ENCODE results near the gene LRP11. TPM values are rescaled to one million over a fixed set of nuclear protein-coding genes. Genes with fewer than 3 reads are reported as not detected.
"Not testable (repeated sequence)": the region's sequence is repeated elsewhere in the genome, so short reads cannot be mapped to it uniquely, and the experiment has no call there.

The LRP11 gene
- total RNA-seq, 2 donors from 2014 or later, result 15.5 to 25.7 TPM

DNA sequence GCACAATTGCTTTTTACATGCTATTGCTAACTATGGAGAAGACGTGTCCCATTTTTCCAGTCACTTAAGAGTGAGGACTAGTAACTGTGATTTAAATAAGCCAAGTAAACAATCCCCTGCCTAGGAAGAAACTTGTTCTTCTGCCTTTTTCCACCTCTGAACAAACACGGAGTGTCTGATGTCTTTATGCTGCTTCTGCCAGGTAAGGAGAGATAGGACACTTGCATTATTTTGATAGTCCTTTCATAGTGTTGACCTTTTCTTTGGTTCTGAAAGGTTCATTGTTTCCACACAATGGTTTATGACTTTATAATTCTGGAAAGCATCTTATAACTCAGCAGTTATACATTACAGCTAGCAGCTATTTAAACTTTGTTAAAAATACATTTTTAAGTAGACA lies 8.4 kb downstream of the LRP11 start:
- DNase-seq, result no peak
- ATAC-seq, result no peak
- intact Hi-C loops (cut with DNase I), result no loop called here

DNA sequence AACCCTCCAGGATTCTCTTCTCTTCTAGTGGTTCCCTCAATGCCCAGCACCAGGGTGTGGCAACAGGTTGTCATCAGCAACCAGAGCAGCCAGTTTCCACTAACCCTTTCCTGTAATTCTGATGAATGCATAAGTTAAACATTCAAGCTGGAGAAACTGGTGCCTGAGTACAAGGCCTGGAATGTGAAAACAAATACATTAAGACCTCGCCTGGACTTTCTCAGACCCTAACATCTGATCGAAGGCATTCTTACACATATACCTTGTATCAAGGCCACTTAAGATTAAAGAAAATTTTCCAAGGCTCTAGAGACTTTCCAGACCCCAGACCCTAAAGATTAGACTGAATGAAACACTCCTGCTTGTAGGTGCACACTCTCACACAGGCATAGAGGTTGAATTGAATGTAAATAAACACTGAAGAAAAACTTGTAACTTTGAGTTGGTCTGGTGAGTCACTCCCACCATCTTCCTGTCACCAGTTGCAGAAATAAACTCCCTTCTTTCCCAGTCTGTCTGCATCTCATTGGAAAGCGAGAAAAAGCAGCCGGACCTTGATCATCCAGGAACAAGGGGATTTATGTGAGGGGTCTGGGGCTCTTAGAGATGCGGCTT lies 9.0 kb downstream of the LRP11 start:
- intact Hi-C loops (cut with DNase I), result no loop called here
- DNase-seq (no peak), ATAC-seq (peak in 1 of 2 donors; percentile 30)

DNA sequence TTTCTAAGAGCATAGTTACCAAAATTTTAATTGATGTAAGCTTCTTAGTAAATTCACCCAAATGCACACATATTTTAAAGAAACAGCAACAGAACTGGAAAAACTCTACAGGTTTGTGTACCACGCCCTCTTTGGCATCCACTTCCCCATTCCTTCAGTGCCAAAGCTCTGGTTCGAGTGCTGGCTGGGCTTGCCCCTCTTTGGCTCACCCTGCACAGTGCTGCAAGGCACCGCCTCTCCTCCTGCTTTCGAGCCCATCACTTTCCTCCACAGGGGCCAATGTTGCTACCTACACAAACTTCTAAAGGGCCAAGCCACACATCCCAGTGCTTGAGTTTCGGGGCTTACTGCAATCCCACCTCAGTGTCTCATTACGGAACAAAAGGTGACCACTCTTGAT lies 9.6 kb downstream of the LRP11 start:
- DNase-seq (peak; percentile 52), ATAC-seq (peak in 1 of 2 donors; percentile 72)
- intact Hi-C loops (cut with DNase I), result no loop called here

DNA sequence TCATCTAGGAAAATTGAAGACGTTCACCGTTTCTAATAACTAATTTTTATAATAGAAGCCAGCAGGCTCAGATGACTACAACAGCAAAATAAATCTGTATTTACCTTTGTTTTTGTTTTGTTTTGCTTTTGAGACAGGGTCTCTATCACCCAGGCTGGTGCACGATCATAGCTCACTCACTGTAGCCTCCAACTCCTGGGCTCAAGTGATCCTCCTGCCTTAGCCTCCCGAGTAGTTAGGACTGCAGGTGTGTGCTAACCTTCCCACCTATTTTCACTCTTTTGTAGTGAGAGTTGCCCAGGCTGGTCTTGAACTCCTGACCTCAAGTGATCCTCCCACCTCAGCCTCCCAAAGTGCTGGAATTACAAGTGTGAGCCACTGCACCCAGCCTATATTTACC lies 10.1 kb downstream of the LRP11 start:
- intact Hi-C loops (cut with DNase I); DNase-seq: not testable (repeated sequence)

DNA sequence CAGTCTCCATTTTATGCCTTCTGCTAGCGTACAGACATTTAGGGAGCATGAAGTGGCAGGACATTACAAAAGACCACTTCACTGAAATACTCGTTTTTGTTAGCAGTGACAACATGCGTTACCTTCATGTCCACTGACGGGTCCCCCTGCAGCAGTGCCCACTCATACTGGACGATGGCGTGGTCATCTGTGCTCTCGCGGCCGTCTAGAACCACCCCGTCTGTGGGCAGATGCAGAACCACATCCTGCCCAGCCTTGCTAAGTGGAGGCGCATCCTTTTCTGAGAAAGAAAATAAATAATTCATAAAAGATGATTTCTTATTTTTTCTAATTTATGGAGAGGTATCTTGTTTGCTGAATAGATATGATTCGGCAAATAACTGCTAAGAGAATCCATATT lies 11.3 kb downstream of the LRP11 start:
- no peak for ATAC-seq
- intact Hi-C loops (cut with DNase I), result no loop called here
- DNase-seq, result no peak

More for the DNA sequence above, 10.1 kb downstream of the LRP11 start:
- not testable (repeated sequence) for ATAC-seq

DNA sequence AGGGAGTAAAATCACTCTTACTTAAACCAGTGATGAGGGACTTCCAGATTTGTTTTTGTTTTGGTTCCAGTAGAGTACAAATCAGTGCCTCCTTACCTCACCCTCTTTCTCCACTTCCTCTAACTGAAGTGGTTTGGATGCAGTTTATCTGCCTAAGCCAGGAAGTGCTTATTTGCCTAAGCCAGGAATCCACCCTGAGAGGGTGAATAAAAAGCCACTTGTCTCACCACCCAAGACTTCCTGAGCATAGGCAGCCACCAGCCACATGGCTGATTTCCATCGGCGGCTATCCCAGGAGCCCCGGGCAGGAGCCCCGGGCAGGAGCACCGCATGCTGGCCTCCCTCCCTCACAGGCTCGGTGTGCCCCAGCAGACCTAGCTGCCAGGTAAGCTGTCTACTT lies 12.0 kb downstream of the LRP11 start:
- DNase-seq (peak; percentile 49), ATAC-seq (peak; percentile 81 to 82)
- intact Hi-C loops (cut with DNase I), result no loop called here

DNA sequence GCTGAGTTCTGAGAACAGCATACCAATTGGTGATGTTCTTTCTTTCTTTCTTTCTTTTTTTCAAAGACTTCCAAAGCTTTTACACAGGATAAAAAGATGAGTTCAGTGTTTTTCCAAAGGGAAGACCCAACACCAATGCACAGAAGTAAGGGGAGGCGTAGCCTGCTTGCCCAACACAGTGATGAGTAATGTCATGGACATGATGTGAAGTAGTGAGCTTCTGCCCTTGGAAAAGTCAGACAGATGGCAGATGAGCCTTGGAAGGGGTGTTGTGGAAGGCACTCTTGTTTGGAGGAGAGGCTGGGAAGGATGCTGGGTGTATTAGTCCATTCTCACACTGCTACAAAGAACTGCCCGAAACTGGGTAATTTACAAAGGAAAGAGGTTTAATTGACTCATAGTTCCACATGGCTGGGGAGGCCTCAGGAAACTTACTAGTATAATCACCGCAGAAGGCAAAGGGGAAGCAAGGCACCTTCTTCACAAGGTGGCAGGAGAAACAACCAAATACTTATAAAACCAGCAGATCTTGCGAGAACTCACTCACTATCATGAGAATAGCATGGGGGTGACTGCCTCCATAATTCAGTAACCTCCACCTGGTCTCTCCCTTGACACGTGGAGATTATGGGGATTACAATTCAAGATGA lies 12.6 kb downstream of the LRP11 start:
- ATAC-seq, result no peak
- intact Hi-C loops (cut with DNase I), result no loop called here
- DNase-seq, result no peak

DNA sequence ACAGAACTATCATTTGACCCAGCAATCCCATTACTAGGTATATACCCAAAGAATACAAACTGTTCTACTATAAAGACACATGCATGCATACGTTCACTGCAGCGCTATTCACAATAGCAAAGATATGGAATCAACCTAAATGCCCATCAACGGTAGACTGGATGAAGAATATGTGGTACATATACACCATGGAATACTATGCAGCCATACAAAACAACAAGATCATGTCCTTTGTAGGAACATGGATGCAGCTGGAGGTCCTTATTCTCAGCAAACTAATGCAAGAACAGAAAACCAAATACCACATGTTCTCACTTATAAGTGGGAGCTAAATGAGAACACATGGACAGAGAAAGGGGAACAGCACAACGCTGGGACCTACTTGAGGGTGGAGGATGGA lies 15.8 kb downstream of the LRP11 start:
- intact Hi-C loops (cut with DNase I), result loop anchor here in 1 of 2 donors (10.0 kb wide), 1 partner anchor 156 kb away; no protein-coding TSS in a partner anchor
- not testable (repeated sequence) for DNase-seq, ATAC-seq

DNA sequence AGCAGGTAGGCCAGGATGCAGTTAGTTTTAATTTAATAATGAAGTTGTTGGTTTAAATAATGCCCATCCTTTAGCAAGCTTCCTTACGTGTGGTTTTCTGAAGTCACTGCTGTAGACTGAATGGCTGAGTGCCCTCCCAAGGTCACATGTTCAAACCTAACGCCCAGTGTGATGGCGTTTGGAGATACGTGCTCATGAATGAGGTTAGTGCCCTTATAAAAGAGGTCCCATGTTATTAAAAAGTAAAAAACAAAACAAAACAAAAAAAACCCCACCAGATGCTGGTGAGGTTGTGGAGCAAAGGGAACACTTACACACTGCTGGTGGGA lies 16.3 kb downstream of the LRP11 start:
- no peak for DNase-seq
- intact Hi-C loops (cut with DNase I), result loop anchor here in 1 of 2 donors (10.0 kb wide), 1 partner anchor 157 kb away; no protein-coding TSS in a partner anchor
- ATAC-seq, result no peak

DNA sequence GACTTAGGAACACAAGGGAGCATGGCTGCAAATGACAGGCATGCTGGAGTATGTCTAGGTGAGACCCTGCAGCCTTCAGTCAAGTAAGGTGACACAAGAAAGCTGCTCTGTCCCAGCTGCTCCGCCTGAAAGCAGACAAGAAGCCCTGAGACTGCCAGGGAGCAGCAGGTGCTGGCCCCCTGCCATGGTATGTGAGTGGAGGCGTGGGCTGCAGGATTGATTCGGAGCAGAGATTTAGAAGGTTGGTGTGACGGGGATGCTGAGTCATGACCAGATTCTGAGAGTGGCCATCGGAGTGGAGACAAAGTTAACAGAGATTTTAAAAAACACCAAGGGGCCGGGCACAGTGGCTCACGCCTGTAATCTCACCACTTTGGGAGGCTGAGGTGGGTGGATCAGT lies 17.8 kb downstream of the LRP11 start:
- ATAC-seq (peak in 1 of 2 donors; percentile 51), DNase-seq (peak; percentile 31)

DNA sequence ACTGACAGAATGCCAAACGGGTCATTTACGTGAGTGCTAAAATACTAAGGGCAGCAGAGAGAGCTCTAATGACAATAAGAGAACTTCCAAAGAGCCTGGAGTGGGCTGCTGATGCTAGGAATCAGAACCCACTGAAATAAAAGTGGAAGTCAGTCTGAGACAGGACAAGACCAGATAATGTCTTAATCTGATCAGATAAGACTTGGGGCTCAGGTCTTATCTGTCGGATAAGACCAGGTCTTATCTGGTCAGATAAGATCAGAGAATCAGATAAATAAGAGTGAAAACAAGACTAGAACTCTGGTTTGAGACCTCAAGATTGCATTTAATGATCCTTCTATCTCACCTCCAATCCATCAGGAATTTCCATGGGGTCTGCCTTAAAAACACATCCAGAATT lies 18.6 kb downstream of the LRP11 start:
- ATAC-seq, result no peak
- intact Hi-C loops (cut with DNase I), result loop anchor here in 1 of 2 donors (10.0 kb wide), 1 partner anchor 159 kb away; no protein-coding TSS in a partner anchor
- no peak for DNase-seq

More for the DNA sequence above, 17.8 kb downstream of the LRP11 start:
- intact Hi-C loops (cut with DNase I), result loop anchor here in 1 of 2 donors (10.0 kb wide), 1 partner anchor 158 kb away; no protein-coding TSS in a partner anchor

DNA sequence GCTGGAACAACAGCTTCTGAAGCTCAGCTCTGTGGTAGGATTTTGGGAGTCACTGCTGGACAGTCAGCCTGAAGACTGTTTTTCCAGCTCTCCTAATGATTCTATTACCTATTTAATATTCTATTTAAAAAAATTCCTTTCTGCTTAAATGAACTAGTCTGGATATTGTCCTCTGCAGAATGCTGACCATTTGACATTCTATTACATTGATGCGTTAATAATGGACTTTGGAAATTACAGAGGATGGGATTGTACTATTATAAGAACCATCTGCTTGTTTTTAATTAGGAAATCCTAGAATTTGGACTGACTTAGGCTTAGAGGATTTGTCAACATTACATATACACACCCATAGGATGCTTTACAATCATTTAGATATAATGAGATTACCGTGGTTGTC lies 19.7 kb downstream of the LRP11 start:
- intact Hi-C loops (cut with DNase I), result loop anchor here in 1 of 2 donors (10.0 kb wide), 1 partner anchor 160 kb away; no protein-coding TSS in a partner anchor

DNA sequence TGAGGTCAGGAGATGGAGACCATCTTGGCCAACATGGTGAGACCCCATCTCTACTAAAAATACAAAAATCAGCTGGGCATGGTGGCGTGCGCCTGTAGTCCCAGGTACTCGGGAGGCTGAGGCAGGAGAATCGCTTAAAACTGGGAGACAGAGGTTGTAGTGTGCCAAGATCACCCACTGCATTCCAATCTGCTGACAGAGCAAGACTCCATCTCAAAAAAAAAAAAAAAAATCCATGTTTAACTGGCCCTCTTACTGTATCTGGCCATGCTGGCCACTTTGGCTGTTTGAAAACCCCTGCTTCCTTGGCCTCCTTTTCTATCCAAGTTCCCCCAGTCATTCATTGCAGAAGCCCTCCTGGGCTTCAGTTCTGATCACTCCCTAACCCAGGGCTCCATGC lies 20.1 kb downstream of the LRP11 start:
- DNase-seq, ATAC-seq: not testable (repeated sequence)
- intact Hi-C loops (cut with DNase I), result loop anchor here in 1 of 2 donors (10.0 kb wide), 1 partner anchor 161 kb away; no protein-coding TSS in a partner anchor

More for the DNA sequence above, 19.7 kb downstream of the LRP11 start:
- DNase-seq, result no peak
- ATAC-seq, result no peak

DNA sequence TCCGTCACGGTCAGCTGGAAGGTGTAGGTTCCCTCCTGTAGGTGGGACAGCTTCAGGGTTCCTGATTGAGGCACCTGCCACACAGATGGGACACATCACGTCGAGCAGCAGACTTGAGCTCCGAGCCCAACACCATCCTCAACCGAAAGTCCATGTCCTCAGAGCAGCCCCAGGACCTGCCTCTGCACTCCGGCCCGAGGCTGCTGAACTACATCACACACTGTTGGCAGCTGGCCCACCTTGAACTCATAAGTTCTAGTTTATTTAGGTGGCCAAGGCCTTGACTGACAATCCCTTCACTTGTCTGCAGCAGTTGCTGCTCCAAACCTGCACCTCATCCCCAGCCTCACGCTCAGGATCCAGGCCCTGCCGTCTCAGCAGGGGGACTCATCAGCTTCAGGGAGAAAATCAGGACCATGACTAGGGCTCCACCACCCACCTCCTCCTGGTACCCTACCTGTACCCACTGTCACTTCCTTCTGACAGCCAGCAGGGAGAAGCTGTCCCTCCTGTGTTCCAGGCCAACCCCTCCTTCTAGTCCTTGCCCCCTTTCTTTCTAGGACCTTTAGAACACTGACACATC lies 21.0 kb downstream of the LRP11 start:
- intact Hi-C loops (cut with DNase I), result loop anchor here in 1 of 2 donors (10.0 kb wide), 1 partner anchor 162 kb away; no protein-coding TSS in a partner anchor
- no peak for ATAC-seq
- peak; percentile 58 for DNase-seq

DNA sequence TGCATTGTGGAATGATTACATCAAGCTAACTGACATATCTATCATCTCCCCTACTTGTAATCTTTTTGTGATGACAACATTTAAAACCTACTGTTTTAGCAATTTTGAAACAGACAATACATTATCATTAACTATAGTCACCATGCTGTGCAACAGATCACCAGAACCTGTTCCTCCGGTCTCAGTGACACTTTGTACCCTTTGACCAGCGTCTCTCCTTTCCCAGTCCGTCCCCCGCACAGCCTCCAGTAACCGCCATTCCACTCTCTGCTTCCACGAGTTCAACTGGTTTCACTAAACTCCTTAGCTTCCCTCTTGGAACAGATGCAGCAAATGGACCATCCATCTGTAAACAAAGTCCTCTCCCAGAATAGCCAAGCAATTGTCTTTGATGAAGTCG lies 21.8 kb downstream of the LRP11 start:
- DNase-seq (no peak), ATAC-seq (no peak)
- intact Hi-C loops (cut with DNase I), result loop anchor here in 1 of 2 donors (10.0 kb wide), 1 partner anchor 162 kb away; no protein-coding TSS in a partner anchor

DNA sequence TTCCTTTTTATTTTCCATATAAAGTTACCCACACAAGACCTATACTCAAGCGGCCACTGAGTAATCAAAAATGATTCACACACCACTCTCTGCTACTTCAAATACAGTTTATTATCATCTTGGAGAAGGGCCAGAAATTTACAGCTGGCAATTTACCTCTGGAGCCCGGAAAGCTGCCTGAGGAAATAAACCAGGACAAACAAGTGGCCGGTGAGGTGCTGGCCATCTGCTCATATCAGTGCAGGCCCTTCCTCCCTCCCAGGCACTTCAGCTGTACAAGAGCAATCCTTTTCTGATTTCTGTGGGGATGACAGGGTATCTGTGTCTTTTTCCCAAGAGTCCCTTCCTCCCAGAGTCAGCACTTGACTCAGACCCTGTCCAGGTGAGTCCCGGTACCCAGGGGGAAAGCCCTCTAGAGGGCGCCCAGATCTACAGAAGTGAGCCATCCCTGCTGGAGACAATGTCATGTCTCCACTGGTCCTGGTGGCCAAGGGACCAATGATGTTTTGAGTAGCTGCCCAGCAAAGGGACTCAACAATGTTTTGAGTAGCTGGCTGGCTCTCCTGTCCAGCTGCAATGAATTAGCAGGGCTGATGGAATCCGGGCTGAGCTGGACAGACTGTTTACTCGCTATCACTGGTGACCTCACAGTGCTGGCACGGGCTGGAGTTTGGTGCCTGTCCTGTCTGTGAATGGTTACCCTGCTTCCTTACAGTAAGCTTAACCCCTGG lies 23.6 kb downstream of the LRP11 start:
- DNase-seq, result peak; percentile 87
- ATAC-seq, result peak; percentile 96 to 97
- intact Hi-C loops (cut with DNase I), result loop anchor here in 1 of 2 donors (10.0 kb wide), 1 partner anchor 164 kb away; no protein-coding TSS in a partner anchor

DNA sequence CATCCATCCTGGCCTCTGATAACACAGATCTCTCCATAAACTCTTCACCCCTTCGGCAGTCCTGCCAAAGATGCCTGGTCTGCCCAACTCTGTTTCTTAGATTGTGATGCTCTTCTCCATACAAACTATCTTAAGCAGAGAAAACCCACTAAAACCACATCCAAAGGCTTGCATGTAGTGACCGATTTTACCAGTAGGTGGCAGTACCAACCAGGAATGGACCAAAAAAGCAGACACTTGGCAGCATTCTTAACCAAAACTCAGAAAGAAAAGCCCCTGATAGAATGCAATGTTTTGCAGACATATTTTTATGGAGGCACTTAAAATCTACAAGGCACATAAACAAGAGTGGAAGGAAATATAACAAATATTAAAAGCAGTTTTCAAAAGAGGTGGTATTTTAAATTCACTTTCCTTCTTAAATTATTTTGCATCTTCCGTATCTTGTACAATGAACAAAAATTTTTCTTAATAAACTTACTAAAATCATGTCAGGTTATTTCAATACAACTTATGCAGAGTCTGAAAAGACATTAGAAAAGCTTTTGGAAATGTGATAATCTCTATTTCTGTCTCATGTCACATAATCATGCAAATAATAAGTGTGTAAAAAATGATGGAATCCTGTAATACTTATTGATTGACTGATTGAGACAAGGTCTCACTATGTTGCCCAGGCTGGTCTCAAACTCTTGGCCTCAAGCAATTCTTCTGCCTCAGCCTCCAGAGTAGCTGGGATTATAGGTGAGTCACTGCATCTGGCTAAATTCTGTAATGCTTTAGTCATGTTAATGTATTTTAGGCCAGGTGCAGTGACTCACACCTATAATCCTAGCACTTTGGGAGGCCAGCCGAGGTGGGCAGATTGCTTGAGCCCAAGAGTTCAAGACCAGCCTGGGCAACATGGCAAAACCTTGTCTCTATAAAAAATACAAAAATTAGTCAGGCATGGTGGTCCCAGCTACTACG lies 29.4 kb downstream of the LRP11 start:
- ATAC-seq, result peak; percentile 59 to 62
- intact Hi-C loops (cut with DNase I), result loop anchor here (1.0 to 5.0 kb wide), 2 partner anchors 88 to 92 kb away; partner anchors contain the start of gene RAET1G (in 1 of the 2)
- DNase-seq, result peak; percentile 29

DNA sequence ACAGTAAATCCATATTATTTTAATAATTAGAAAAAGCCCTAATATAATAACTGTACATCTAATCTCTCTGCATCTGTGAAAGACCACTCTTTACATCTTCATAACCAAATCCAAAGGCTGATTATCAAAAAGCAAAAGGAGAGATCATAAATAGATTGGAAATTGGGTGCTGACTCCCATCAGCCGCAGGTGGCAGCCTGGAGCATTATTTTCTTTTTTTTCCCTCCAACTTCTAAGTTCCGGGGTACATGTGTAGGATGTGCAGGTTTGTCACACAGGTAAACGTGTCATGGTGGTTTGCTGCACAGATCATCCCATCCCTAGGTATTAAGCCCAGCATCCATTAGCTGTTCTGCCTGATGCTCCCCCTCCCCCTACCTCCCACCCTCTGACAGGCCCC lies 30.5 kb downstream of the LRP11 start:
- no peak for ATAC-seq
- DNase-seq, result no peak
- intact Hi-C loops (cut with DNase I), result loop anchor here (1.0 to 5.0 kb wide), 2 partner anchors 89 to 93 kb away; partner anchors contain the start of gene RAET1G (in 1 of the 2)

Data from left cardiac atrium (tissue), 4 donors.